Stimulated activated CD8-positive, alpha-beta memory T cell treated with anti-CD3 and anti-CD28 coated beads, Interleukin-12 subunit alpha, Interleukin-12 subunit beta, amount 100 ng/mL, for 1 hour (primary cell): ENCODE results near the gene SPACA9.

Experiments
- DNase-seq: peaks from one replicate; pipeline ENCODE4 v3.0.0-alpha.2; 2020; ENCODE audit warnings: low read depth

SPACA9 gene

DNA sequence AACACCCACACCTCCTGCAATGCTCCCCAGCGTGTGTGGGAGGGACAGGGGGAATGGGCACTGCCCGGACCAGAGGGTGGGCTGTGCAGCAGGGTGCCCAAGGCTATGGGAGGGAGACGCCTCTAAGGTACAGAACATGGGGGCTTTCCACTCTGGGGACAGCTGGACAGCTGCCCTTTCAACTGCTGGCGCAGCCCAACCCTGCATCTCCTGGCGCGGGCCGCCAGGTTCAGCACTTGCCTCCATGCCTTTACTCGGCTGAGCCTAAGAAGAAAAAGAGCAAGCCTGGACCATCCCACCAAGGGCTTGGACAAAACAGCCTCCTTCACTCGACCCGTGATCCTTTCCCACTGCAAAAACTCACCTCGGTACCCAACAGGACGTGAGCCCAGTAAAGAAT lies 15.6 kb upstream of the SPACA9 start:
- no peak for DNase-seq

DNA sequence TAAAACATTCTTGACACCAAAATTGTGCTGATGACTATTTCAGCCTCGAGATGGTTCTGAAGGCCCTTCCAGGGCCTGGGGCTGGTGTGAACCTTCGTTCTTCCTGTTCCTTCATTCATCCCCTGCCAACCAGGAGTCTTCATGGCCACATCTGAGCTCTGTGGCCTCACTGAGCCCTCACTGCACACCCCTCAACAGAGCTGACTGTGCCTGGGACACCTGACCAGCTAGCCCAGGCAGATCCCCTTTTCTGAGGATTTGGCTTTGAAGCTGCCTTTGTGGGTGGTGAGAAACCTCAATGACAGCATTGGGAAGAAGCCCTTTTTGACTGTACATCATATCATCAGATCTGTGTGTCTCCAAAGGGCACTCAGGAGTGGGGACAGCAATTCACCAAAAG lies 14.4 kb upstream of the SPACA9 start:
- DNase-seq: no peak

DNA sequence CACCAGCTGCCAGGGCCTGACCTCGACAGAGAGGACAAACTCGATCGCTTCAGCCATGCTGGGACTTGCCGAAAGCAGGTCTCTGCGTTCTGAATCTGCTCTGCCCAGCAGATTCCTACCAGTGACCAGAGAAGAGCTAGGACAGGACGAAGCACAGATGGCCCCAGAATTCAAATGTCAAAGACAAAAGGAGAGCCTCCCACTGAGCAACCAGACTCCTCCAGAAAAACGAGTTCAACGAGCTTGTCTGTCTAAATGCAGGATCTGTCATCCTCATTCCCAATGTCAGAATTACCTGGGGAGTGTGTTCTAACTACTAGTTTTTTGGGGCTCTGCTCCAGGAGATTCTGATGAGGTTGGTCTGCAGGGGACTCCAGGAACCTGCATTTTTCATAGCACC lies 14.0 kb upstream of the SPACA9 start:
- DNase-seq: no peak

DNA sequence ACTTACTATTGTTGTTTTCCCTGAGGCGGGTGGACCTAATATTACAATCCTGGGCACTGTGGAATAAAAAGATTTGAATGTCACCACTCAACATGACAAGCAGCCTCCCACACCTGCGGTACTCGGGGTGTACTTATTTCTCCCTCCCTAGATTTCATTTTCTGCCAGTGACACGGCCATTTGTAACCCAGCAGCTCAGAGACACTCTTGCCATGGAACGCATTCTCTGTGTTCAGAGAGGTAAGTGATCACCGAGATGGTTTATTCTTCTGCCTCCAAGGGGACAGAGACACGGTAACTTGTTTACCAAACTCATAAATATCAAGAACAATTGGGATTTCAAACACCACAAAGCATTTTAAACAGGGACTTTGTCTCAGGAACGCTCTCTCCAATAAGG lies 11.8 kb upstream of the SPACA9 start:
- no peak for DNase-seq

DNA sequence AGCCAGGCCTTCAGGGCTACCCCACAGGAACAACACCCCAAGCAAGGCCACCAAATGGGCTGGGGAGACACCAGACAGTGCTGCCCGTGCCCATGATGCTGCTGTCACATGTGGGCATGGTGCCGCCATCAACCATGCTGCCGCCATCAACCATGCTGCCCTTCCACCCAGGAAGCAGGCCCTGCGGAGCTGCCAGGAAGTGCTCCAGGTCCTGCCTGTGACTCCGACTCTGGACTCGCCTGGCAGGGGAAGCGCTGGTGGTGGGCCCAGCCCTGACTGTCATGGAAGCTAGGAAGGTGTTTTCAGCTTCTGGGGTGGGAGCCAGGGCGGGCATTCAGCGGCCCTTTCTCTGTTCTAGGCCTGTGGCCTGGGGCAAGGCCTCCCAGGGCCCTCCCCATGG lies 9.4 kb upstream of the SPACA9 start:
- no peak for DNase-seq

DNA sequence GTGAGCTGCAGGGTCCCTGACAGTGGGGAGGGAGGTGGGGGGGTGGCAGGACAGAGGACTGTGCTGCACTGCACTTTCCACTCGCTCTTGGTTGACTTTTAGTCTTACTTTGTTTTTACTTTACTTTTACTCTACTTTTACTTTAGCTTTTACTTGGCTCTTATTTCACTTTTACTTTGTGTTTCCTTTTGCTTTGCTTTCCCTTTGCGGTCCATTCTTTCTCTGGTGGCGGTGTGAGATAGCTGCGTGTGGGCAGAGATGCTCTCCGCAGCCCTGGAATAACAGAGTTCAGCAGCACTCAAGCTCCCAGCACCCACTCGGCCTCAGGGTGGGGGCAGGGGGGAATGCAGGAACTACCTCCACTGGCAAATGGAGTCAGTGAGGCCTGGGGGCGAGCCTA lies 5.3 kb upstream of the SPACA9 start:
- DNase-seq: no peak

DNA sequence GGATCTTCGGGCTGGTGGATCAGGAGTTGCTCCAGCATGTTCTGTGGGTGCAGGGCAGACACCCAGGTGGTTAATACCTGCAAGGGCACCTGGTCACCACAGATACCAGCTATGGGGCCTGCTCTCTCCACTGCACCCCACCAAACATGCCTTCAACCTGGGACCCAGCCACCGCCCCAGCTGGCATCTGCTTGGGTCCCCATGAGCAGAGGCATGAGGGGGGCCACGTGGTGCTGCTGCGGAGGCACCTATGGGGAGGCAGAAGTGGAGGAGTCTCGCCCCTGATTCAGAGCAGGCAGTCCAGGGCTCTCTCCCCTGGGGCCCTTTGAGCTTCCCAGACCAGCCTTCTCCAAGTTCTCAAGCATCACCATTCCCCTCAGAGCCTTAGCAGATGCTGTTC lies 3.5 kb upstream of the SPACA9 start:
- DNase-seq: no peak

DNA sequence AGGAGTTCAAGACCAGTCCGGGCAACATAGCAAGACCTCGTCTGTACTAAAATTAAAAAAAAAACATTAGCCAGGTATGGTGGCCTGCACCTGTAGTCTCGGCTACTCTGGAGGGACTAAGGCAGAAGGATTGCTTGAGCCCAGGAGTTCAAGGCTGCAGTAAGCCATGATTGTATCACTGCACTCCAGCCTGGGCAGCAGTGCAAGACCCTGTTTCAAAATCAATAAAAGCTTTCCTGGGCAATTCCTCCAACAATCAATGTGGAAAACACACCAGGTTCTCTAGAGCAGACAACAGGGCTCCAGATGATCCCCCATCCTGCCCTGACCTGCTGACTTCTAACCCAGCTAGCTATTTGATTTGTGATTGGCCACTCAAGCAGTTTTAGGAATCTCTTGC lies 1.8 kb upstream of the SPACA9 start:
- DNase-seq: no peak

DNA sequence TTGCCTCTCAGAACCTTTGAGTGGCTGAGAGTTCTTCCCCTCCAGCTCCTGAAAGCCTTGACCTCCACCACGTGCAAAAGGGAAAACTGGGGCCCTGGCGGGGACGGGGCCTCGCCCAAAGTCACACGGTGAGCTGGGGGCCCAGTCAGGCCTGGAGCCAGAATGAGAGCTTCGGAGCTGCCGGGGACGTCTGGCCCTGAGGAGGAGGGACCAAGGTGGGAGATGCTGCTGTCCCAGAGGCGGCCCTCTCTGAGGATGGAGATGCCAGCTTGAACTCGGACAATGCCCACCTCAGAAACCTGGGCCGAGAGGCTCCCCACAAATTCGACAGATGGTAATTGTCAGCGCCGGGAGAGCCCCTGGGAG lies 1.3 kb upstream of the SPACA9 start:
- DNase-seq: no peak

DNA sequence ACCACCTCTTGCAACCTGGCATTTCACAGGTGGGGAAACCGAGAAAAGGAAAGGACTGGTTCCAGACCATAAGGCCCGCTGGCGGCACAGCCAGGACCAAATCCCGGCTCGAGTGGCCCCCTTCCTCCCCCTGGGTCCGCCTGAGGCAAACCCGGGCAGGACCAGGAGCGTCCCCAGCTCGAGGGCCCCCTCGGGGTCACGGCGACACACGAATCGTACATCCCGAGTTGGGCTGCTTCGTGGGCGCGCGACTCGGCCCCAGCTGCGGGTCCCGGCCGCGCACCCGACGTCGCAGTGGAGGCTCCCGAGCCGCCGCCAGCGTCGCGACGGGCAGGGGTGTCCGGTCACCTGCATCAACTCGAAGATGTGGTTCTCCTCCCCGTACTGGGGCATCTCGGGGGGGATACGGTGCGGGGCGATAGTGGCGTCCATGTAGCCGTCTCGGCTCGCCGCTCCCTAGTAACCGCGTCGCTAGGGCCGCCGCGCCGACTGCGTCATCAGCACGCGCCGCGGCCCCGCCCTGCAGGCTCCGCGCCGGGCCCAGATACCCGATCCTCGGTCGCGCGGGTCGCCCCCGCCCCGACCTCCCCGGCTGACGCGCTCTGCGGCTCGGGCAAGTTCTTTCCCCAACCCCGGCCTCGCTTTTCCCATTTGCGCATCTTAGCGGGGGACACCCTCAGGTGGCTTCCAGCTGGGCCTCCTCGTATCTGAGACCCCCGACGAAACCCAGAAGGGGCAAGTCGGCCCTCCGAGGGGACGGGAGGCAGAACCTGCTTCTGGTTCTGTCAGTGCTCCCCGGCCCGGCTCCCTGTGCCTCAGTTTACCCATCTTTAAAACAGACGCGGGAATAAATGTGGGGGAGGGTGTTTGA lies 639 bp upstream of the SPACA9 start, which contains the start of gene AK8:
AK8 (minus strand) TSS at position 461 of the 871 bp plus-strand sequence; CDS start at position 432, 29 bp downstream.
- DNase-seq: peak; percentile 57

DNA sequence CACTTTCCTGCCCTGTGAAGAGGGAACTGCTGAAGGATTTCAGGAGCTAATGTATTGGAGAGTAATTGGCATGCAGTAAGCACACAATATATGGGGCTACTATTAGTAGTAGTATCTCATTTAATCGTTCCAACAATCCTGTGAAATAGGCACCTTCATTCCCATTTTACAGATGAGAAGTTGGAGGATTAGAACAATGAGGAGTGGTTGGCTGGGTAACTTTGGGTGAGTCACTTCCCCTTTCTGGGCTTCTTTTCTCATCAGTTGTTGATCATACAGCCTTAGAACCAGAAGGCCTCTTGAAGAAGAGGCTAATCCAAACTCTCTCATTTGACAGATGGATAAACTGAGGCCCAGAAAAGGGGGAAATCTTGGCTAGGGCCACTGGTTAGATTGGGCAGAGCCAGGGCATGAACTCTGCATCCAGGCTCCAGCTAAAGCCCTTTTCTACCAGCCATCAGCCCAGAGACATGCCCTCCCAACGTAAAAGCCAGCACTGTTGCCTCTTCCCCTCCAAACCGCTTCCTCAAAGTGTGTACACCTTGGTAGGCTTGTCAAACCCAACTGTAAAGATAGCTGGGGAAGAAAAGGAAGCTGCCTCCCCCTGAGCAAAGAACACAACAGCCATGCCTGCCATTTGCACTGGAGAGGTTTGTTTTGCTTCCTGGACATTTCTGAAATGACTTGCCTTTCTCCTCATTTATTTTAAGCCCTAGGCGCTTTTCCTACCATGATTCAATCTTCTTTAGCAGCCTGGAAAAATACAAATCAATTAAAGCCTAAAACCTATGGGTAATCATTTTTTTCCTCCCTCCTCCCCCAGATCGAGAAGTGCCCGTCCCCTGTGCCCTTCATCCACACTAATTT lies 992 bp downstream of the SPACA9 start:
- no peak for DNase-seq

DNA sequence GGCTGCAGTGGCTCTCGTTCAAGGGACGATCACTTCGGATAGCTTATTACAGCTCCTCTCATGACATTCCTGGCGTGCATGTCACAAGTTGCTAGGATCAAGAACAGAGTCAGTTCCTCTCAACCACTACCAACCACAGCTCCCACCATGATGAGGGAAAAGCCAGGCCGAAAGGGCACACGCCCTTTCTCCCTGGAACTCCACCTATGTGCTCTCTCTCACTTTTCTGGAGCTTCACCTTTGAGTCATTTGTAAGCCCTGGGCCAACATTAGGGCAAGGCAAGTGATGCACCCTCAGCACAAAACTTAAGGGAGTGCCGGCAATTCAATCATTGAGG lies 1.6 kb downstream of the SPACA9 start:
- no peak for DNase-seq

DNA sequence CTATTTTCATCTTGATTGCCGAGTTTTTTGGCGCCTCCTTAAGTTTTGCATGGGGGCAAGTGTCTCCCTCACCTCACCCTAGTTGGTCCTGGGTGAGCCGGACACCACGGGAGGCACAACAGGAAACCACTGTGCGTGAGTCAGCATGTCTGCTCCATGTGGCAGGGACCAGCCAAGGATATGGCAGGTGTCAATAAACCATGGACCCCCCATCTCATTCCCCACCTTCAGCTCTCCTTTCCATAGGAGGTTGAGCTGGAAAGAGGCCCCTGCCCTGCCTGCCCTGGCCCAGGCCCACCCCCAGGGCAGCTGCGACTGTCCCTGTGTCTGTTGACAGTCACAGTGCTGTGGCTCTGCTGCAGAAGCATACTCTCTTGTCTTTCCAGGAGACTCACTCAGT lies 3.1 kb downstream of the SPACA9 start:
- DNase-seq: no peak

DNA sequence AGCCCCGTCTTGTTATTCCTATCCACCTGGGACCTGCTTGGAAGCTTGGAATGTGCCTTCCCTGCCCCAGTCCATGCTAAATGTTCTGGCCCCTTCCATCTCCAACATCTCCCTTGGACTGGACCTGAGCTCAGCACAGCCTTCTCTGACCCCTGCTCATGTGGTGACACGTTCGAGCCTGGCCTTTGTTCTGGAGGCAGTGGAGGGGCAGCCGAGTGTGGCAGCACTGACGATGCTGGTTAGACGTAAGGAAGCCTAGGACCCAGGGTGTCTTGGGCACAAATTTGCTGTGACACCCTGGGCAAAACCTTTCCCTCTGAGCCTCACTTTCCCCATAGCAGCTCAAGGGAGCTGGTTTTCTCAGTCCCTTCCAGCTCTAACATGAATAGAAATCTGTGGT lies 3.9 kb downstream of the SPACA9 start:
- DNase-seq: no peak

DNA sequence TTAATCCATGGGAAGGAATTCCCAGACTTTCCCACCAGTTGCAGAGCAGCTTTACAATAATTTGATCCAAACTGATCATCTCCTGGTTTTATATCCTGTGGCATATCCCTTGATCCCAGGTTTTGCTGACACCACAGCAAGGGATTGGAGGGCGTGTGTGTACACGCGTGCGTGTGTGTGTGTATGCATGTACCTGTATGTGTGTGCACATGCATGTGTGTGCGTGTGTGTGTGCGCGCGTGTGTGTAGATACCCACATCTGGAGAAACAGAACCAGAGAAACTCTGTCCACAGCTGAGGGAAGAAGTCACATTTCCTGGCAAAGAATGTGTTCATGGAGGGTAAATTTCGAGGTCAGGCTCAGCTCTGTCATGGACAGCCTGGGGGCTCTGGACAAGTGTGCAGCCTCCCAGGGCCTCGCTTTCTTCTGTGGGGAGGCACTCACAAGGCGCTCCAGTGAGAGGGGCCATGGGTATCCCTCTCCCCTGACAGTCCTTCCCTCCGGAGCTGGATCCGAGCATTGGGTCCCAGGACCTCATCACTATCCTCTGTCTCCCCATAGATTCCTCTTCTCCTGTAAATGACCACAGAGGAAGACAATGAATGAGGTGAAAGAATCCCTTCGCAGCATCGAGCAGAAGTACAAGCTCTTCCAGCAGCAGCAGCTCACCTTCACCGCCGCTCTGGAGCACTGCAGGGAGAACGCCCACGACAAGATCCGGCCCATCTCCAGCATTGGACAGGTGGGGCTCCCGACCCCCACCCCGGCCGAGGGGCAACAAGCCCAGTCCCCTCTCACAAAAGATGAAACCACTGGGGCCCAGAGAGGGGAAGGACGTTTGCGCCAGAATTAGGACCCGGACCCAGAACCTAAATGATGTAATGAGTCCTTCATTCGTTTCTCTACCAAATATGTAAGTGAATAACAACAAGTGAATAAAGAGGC lies 4.9 kb downstream of the SPACA9 start:
- no peak for DNase-seq

DNA sequence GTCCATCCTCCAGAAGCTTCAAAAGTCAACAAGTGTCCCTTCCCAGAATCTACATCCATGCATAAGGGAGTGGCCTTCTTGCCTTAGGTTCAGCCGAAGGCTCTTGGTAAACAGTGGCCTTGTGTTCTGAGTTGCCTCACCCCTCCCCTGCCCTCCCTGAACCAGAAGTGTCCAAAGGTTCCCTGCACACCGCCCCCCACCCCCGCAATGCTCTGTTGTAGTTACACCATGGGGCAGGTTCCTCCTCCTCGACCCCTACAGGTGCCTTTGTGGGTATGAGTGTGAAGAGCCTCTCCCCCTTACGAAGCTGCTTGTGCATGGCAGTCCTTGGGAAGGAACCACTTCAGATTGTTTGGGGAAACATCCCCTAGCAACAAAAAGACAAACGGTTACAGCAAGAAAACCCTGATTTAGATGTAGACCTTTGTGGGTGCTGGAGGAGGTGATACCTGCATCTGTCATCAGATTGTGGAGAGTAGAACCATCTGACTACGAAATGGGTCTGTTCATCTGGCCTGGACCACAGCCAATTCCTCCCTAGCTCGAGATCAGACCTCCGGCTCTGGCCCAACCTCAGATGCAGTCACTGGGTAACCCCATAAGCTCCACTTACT lies 7.1 kb downstream of the SPACA9 start:
- DNase-seq: no peak

DNA sequence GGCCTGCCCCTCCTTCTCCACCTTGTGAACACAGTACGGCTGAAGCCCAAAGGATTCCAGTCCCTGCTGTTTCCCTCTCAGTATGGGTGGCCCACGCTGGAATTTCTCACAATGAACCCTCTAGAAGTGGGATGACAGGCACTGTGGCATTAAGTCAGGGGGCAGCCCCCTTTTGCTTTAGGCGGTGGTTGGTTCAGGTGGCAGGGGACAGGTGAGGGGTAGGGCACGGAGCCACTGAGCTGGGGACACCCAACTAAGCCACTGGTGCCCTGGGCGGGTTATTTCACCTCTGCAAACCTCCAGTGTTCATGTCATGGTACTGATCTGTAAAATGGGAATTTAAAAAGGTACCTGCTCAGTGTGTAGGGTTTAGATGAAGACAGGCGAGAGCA lies 7.6 kb downstream of the SPACA9 start:
- no peak for DNase-seq

DNA sequence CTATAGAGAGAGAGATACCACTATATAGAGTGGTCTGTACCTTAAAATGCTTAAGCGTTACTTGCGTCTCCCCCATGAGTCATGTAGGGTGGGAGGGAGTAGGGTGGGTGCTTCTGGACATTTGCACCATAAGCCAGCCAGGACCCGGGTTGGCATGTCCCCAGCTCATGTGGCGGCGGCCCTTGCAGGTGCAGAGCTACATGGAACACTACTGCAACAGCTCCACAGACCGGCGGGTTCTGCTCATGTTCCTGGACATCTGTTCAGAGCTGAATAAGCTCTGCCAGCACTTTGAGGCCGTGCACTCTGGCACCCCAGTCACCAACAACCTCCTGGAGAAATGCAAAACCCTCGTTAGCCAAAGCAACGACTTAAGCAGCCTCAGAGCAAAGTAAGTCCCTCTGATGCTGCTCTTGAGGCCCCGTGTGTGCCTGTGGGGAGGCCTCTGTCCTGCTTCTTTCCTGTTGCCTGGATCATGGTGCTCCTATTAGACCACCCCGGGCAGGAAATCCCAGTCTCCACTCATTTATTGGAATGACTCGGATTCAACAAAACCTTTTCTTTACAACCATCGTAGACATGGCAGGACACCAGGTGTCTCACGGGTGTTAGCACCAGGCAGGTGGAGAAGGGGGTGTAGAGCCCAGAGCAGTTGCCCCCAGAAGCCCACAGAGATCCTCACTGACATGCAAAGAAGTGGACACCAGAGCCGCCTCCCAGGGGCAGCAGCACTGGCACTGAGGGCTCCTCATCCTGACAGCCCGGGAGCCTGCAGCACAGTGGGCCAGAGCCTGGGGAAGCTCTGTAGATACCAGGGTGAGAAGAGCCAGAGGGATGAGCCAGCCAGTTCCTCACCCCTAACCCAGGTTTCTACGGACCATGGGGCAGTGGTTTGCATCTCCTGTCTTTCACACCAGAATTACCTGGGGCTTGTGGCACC lies 8.8 kb downstream of the SPACA9 start:
- DNase-seq: no peak

DNA sequence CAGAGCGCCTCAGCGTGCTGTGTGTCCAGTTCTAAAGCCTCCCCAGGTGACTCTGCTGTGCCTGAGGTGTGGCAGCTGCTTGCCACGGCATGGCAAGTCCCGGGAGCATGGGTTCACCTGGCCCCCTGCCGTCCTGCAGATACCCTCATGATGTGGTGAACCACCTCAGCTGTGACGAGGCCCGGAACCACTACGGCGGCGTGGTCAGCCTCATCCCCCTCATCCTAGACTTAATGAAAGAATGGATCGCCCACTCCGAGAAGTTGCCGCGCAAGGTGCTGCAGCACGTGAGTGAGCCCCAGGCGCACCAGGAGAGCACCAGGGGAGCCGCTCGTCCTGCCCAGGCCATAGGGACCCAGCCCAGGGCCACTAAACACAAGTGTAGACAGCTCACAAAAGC lies 9.5 kb downstream of the SPACA9 start:
- no peak for DNase-seq

DNA sequence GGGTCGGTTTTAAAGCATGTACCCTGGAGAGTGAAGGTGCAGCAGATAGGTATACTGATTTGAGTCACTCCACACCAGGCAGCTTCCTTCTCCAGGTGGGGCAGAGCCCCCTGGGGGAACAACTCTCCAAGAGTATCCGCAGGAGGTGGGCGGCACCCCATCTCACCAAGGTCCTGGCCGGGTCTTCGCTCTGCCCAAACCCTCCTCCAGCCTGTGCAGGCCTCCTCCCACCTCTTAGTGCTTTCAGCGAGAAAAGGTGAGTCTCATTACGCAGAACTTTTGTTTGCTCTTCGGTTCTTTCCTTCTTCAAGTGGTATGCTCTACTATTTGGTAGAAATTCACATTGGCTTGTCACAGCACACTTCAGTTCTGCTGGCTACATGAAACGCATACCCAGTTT lies 13.7 kb downstream of the SPACA9 start:
- DNase-seq: no peak

DNA sequence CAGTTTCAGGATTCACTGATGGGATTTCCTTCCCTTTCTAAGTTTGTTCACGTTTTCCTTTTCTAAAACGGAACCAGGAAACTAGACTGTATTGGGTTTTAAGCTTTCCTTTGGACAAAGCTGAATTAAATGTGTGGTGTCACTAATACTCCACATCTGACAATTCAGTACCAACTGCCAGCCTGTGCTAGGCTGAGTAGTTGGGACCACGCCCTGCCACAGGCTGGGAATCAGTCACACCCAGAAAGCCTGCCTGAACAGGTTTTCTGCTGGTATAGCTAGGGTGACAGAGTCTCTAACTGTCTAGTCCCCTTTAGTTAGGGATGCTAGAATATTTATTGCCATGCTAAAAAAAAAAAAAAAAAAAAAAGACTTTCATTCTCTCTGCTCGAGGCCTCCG lies 15.6 kb downstream of the SPACA9 start:
- no peak for DNase-seq
